NB4 (cell line): ENCODE measurements around the gene CDC42.
"Not testable (repeated sequence)": the region's sequence is repeated elsewhere in the genome, so short reads cannot be mapped to it uniquely, and the experiment has no call there.

ENCODE experiments used
- CTCF ChIP-seq: IDR thresholded peaks from one replicate; pipeline ENCODE4 v1.5.1; 2012; ENCODE audit warnings: low read depth, low read length
- POLR2A ChIP-seq: IDR thresholded peaks from 2 replicates; pipeline ENCODE4 v1.6.1; 2011; ENCODE audit warnings: mild to moderate bottlenecking; ENCODE audit not compliant: insufficient read length; ENCODE audit errors: extremely low read depth

- not testable (repeated sequence) for TF ChIP-seq POLR2A, CTCF
These were observed 17.7 kb upstream of the CDC42 start for GRCh38 chr1:22034834-22035233.
